H1 (cell line): ENCODE results near the gene TOP3A. TPM values are rescaled to one million over a fixed set of nuclear protein-coding genes. Genes with fewer than 3 reads are reported as not detected.

Source experiments
- ATF3 ChIP-seq: IDR thresholded peaks from 2 replicates; pipeline ENCODE4 v1.6.1; 2011; ENCODE audit warnings: low read depth, mild to moderate bottlenecking, low read length; ENCODE audit not compliant: insufficient read depth
- CEBPB ChIP-seq: IDR thresholded peaks from 2 replicates; pipeline ENCODE4 v1.6.1; 2012; ENCODE audit warnings: low read depth, low read length
- CREB1 ChIP-seq: IDR thresholded peaks from 2 replicates; pipeline ENCODE4 v1.6.1; 2012; ENCODE audit warnings: inconsistent platforms
- JUND ChIP-seq: IDR thresholded peaks from 2 replicates; pipeline ENCODE4 v1.6.1; 2011; ENCODE audit warnings: mild to moderate bottlenecking, improper control_type of control experiment, low read length
- SAP30 ChIP-seq: fragments of 300-600 bp; sonication (generic); IDR thresholded peaks from 2 replicates; pipeline ENCODE4 v1.7.1; 2012; ENCODE audit warnings: low read length, moderate library complexity, mild to moderate bottlenecking, inconsistent platforms; ENCODE audit not compliant: insufficient read depth, insufficient replicate concordance
- SRF ChIP-seq: IDR thresholded peaks from 2 replicates; pipeline ENCODE4 v1.6.1; 2011; ENCODE audit warnings: mild to moderate bottlenecking, low read depth, low read length, moderate library complexity
- TAF7 ChIP-seq: optimal IDR thresholded peaks from 2 replicates; pipeline ENCODE3; 2011; ENCODE audit warnings: low read depth, mild to moderate bottlenecking, inconsistent platforms, low read length, moderate library complexity, borderline replicate concordance
- YY1 ChIP-seq: IDR thresholded peaks from 2 replicates; pipeline ENCODE4 v1.6.1; 2011; ENCODE audit warnings: low read depth, mild to moderate bottlenecking, low read length
- polyA plus RNA-seq, 7 experiments: library from polyadenylated mRNA; depleted of rRNA in 3 of 7; stranded (reverse) in 5 of 7; unstranded in 2 of 7; fragments of >200 nt in 5 of 7; fragments of 200-250 nt in 2 of 7; gene quantifications; 1 replicate in 5 of 7; 2 replicates in 1 of 7; 4 replicates in 1 of 7; pipeline versions ENCODE4 v1.2.1 to v1.2.3, GENCODE V29; 2011 to 2013; ENCODE audit warnings: missing spikeins in 2 of 7, mixed read lengths in 2 of 7
- total RNA-seq: library from RNA; stranded (reverse); fragmentation: NEBNext Ultra II Directional; extraction: Animal tissue kit (Norgen Biotek cat#: 25700); gene quantifications from 2 replicates; pipeline ENCODE4 v1.2.1, GENCODE V29; 2021

TOP3A gene
- total and polyA plus RNA-seq, 2 of the 8 experiments (the other 6 are each of a cell fraction or from before 2014, with no cell fraction given): 23.4 to 54.3 TPM

DNA sequence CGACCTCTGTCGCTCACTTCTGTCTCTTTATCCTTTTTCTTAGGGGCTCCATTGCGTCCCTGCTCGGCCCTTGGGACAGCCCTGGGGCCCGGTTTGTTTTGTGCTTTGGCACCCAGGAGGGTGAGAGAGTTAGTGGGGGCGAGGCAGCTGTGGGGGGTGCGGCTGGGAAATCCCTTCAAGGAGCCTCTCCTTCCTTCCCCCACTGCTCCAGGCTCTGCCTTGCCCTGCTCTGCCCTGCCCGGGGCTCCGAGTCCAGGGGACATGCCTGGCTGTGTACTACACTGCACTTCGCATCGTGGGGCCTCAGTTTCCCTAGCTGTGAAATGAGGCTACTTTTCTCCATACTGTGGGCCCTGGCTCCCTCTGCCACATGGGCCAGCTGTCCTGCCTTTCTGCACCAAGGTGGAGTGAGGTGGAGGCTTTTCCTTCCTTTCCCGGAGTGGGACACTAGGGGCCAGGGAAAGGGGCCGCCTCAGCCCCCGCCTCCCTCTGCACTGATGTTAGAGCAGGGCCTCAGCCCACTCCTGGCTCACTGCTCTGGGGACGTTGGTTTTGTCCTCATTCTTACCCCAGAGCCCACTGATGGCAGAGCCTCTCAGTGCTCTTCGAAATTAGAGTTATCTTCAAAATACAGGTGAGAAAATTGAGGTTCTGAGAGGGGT, 88.4 kb downstream of the TOP3A start (continued):
- TF ChIP-seq JUND: no peak
- TF ChIP-seq CEBPB: no peak
- no peak for TF ChIP-seq TAF7
- no peak for TF ChIP-seq CREB1
- TF ChIP-seq YY1: no peak
- no peak for TF ChIP-seq SRF
- TF ChIP-seq SAP30: no peak
- TF ChIP-seq ATF3: no peak
